HL-60 (cell line): ENCODE results near the gene ANO2.

Experiments used
- CTCF ChIP-seq: IDR thresholded peaks from one replicate; pipeline ENCODE4 v1.5.1; 2011; ENCODE audit warnings: low read length, control low read depth, inconsistent platforms; ENCODE audit not compliant: insufficient read depth
- REST ChIP-seq: IDR thresholded peaks from 2 replicates; pipeline ENCODE4 v1.6.1; 2012; ENCODE audit warnings: low read depth; ENCODE audit not compliant: insufficient replicate concordance

- TF ChIP-seq REST (no peak), CTCF (no peak)
These were observed 135.5 kb downstream of the ANO2 start for GRCh38 chr12:5809586-5809985.
